Tibial artery (tissue), 4 donors: Measurements from ENCODE around the gene TMEM266.

ENCODE experiments used
- DNase-seq, 2 donors: peaks; one replicate each; pipeline ENCODE4 v3.0.0-alpha.2; 2019
- H3K27ac ChIP-seq, 2 donors: fragments of 200-600 bp; sonication (generic) in 1 of 2; 1 replicate in 1 of 2; 2 replicates in 1 of 2; pipeline ENCODE4 v1.5.1; 2018 to 2019; ENCODE audit warnings: mild to moderate bottlenecking in 1 of 2
- H3K27me3 ChIP-seq, 2 donors: fragments of 200-600 bp; sonication (generic) in 1 of 2; one replicate each; pipeline versions ENCODE4 v1.5.1 to v1.6.0; 2016 to 2019
- H3K36me3 ChIP-seq, 3 donors: fragments of 200-600 bp; sonication (generic) in 2 of 3; one replicate each; pipeline ENCODE4 v1.5.1; 2016 to 2019; ENCODE audit warnings: mild to moderate bottlenecking in 2 of 3
- H3K4me1 ChIP-seq, 4 donors: fragments of 200-600 bp; sonication (generic) in 2 of 4; 1 replicate in 3 of 4; 2 replicates in 1 of 4; pipeline ENCODE4 v1.5.1; 2016 to 2019
- H3K4me3 ChIP-seq, 2 donors: fragments of 200-600 bp; sonication (generic) in 1 of 2; 1 replicate in 1 of 2; 2 replicates in 1 of 2; pipeline ENCODE4 v1.5.1; 2018 to 2019; ENCODE audit warnings: mild to moderate bottlenecking in 2 of 2
- H3K9me3 ChIP-seq, 3 donors: fragments of 200-600 bp; sonication (generic) in 1 of 3; one replicate each; pipeline ENCODE4 v1.5.1; 2016 to 2019
- intact Hi-C: fragments of 100-400 bp; cut with DNase I; formaldehyde crosslinking; loops from one replicate; pipeline ENCODE4 v1.15.0; 2023; ENCODE audit warnings: low total_unique reads
- TF ChIP-seq, protein P1 (sequence below), 2 experiments: fragments of 200-600 bp in 1 of 2; fragments of 450-650 bp in 1 of 2; IDR thresholded peaks; one replicate each; pipeline ENCODE4 v1.5.1; 2017 to 2019; ENCODE audit warnings: antibody characterized with exemption in 2 of 2, mild to moderate bottlenecking in 1 of 2, moderate library complexity in 1 of 2

TMEM266 gene

DNA sequence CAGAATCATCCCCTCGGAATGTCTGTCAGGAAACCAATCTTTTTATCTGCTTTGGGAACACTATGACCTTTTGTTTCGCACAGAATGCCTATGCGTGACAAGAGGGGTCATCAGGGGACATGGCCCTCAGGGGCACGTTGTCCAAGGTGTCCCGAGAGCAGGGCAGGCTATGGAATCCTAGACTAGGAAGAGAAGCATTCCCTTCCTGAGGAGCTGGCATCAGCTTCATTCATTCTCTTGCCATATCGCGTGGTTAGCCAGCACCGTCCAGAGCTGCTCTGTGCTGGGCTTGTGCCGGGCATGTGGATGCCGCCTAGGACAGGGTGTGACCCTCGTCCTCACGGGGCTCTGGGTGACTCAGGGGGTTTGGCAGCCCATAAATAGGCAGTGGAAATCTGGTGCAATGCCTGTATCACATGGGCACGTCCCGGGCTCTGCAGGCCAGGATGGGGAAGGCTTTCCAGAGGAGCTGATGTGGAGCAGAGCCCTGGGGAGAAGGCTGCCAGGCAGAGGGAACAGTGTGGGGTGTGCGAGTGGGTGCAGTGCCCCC, 117.8 kb downstream of the TMEM266 start:
- intact Hi-C loops: no loop called here
- peak; percentile 65 to 93 for DNase-seq
- Histone ChIP-seq H3K4me1 (peaks cover 0 to 23% (median 12%) of the 10 kb centered on the region in 4 donors), H3K27ac (peak overlapping the region in 1 of 2 donors; percentile 3), H3K27me3 (peaks cover 0 to 32% of the 10 kb centered on the region in 2 donors), H3K36me3 (no peaks in the 10 kb centered on the region), H3K9me3 (no peaks in the 10 kb centered on the region), H3K4me3 (no peak overlapping the region)
- TF ChIP-seq, protein P1, sequence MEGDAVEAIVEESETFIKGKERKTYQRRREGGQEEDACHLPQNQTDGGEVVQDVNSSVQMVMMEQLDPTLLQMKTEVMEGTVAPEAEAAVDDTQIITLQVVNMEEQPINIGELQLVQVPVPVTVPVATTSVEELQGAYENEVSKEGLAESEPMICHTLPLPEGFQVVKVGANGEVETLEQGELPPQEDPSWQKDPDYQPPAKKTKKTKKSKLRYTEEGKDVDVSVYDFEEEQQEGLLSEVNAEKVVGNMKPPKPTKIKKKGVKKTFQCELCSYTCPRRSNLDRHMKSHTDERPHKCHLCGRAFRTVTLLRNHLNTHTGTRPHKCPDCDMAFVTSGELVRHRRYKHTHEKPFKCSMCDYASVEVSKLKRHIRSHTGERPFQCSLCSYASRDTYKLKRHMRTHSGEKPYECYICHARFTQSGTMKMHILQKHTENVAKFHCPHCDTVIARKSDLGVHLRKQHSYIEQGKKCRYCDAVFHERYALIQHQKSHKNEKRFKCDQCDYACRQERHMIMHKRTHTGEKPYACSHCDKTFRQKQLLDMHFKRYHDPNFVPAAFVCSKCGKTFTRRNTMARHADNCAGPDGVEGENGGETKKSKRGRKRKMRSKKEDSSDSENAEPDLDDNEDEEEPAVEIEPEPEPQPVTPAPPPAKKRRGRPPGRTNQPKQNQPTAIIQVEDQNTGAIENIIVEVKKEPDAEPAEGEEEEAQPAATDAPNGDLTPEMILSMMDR (IDR thresholded peaks at IDR 0.05): no peak

DNA sequence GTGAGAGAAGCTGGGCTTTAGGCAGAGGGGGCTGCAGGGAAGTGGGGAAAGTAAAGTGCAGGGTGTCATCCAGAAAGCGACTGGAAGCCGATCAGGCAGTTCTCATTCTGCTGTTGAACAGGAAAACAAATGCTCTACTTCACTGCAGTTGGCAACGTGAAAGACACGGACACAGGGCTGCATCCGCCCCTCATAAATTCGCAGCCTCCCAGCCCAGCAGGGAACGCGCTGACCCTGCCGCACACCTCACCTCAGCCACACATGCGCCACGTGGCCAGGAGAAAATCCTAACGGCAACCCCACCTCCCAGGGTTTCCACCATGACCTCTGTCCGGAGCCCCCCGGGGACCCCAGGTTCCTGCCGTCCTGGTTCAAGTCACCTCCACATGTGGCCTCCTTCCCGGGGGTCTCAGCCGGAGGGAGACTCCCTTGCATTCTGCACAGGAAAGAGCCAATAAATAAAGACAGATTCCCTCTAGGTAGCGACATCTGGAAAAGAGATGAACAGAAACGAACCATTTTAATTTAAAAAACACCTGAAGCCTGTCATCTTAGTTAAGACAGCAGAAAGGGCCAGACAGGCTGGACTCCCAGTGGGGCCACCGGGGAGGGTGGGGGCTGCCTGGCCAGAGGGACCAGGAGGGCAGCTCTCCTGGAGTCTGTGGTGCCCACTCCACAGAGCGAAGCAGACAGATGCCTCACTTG, 118.7 kb downstream of the TMEM266 start:
- no peaks in the 10 kb centered on the region for H3K36me3 ChIP-seq
- DNase-seq: no peak
- peaks cover 0 to 23% (median 12%) of the 10 kb centered on the region in 4 donors for H3K4me1 ChIP-seq
- TF ChIP-seq, protein P1 (IDR thresholded peaks at IDR 0.05): no peak
- intact Hi-C loops: no loop called here
- H3K27me3 ChIP-seq: peaks cover 0 to 32% of the 10 kb centered on the region in 2 donors
- no peaks in the 10 kb centered on the region for H3K9me3 ChIP-seq
- peak overlapping the region in 1 of 2 donors; percentile 3 for H3K27ac ChIP-seq
- H3K4me3 ChIP-seq: no peak overlapping the region

DNA sequence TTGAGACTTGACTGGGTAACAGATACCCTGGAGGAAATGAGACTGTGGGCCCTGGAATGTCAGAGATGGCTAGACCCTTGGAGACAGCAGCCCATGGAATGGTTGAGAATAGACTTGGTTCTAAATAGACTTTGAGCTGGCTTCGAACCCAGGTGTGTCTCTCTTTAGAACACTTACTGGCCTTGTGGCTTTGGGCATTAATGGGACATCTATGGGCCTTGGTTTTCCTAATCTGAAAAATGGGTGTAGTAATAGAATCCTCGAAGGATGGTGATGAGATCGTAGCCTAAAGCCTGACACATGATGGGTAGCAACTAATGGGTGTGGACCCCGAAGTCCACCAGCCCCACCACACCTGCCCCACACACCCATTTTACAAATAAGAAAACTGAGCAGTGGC, 119.2 kb downstream of the TMEM266 start:
- Histone ChIP-seq H3K36me3 (no peaks in the 10 kb centered on the region), H3K4me3 (no peak overlapping the region), H3K27ac (no peak overlapping the region), H3K9me3 (no peaks in the 10 kb centered on the region), H3K27me3 (peaks cover 0 to 32% of the 10 kb centered on the region in 2 donors), H3K4me1 (peaks cover 0 to 23% (median 12%) of the 10 kb centered on the region in 4 donors)
- no peak for DNase-seq
- TF ChIP-seq, protein P1 (IDR thresholded peaks at IDR 0.05): no peak
- intact Hi-C loops: no loop called here

DNA sequence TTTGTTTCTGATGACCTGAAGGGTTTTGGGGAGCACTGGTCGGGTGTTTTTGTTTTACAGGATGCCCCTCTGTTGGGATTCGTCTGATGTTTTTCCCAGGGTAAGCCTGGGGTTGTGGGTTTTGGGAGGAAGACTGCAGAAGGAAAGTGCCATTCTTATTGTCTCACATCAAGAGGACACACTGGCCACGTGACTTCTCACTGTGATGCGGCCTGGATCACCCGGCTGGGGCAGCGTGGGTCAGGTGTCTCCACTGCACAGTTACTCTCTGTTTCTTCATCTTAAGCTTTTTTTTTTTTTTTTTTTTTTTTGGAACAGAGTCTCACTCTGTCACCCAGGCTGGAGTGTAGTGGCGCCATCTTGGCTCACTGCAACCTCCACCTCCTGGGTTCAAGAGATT, 120.5 kb downstream of the TMEM266 start:
- no peak overlapping the region for H3K4me3 ChIP-seq
- TF ChIP-seq, protein P1 (IDR thresholded peaks at IDR 0.05): no peak
- peaks cover 0 to 41% of the 10 kb centered on the region in 2 donors for H3K27me3 ChIP-seq
- intact Hi-C loops: no loop called here
- H3K36me3 ChIP-seq: no peaks in the 10 kb centered on the region
- no peaks in the 10 kb centered on the region for H3K9me3 ChIP-seq
- DNase-seq: no peak
- H3K27ac ChIP-seq: no peak overlapping the region
- H3K4me1 ChIP-seq: peaks cover 0 to 23% (median 12%) of the 10 kb centered on the region in 4 donors

GRCh38 chr15:76181705-76182107, 121.9 kb downstream of the TMEM266 start:
- no peak overlapping the region for H3K27ac ChIP-seq
- peaks cover 0 to 26% (median 12%) of the 10 kb centered on the region in 4 donors for H3K4me1 ChIP-seq
- H3K27me3 ChIP-seq: peaks cover 0 to 51% of the 10 kb centered on the region in 2 donors
- no peak for DNase-seq
- no peak overlapping the region for H3K4me3 ChIP-seq
- H3K36me3 ChIP-seq: no peaks in the 10 kb centered on the region
- H3K9me3 ChIP-seq: no peaks in the 10 kb centered on the region
- intact Hi-C loops: no loop called here
- TF ChIP-seq, protein P1 (IDR thresholded peaks at IDR 0.05): no peak
